OCI-LY3 (cell line): ENCODE data around the gene ISOC2.

Experiments used
- H2AFZ ChIP-seq: fragments of 200-600, 300-600 bp; shearing (Covaris generic); 2 replicates; pipeline ENCODE4 v1.6.0; 2014; ENCODE audit warnings: antibody characterized with exemption, low read depth, low read length
- H3K27ac ChIP-seq: fragments of 200-600, 300-600 bp; sonication (generic); 2 replicates; pipeline ENCODE4 v1.5.1; 2014; ENCODE audit warnings: mild to moderate bottlenecking, low read length, moderate library complexity, mixed read lengths
- H3K27me3 ChIP-seq: fragments of 200-600, 300-600 bp; sonication (generic); 2 replicates; pipeline ENCODE4 v1.6.1; 2014; ENCODE audit warnings: low read depth, low read length, mixed read lengths
- H3K36me3 ChIP-seq: fragments of 200-600, 300-600 bp; sonication (generic); replicated peaks from 2 replicates; pipeline ENCODE3; 2014; ENCODE audit warnings: low read depth, low read length, mixed read lengths
- H3K4me1 ChIP-seq: fragments of 300-600, 200-600 bp; sonication (generic); 2 replicates; pipeline ENCODE4 v1.6.1; 2014; ENCODE audit warnings: low read length, mixed read lengths
- H3K4me2 ChIP-seq: fragments of 200-600, 300-600 bp; sonication (generic); 2 replicates; pipeline ENCODE4 v1.6.1; 2014; ENCODE audit warnings: low read length, mixed read lengths
- H3K4me3 ChIP-seq: fragments of 300-600, 200-600 bp; sonication (generic); 2 replicates; pipeline ENCODE4 v1.5.1; 2014; ENCODE audit warnings: antibody characterized with exemption, mild to moderate bottlenecking, low read length, moderate library complexity
- H3K79me2 ChIP-seq: fragments of 300-600, 200-600 bp; shearing (Covaris generic); 2 replicates; pipeline ENCODE4 v1.6.1; 2014; ENCODE audit warnings: mild to moderate bottlenecking, low read length, mixed read lengths
- H3K9ac ChIP-seq: fragments of 300-600, 200-600 bp; shearing (Covaris generic); 2 replicates; pipeline ENCODE4 v1.6.0; 2014; ENCODE audit warnings: mild to moderate bottlenecking, low read length, moderate library complexity
- H3K9me3 ChIP-seq: fragments of 200-600, 300-600 bp; shearing (Covaris generic); 2 replicates; pipeline ENCODE4 v1.6.1; 2014; ENCODE audit warnings: low read length, mixed read lengths; ENCODE audit not compliant: insufficient read depth
- H4K20me1 ChIP-seq: fragments of 200-600, 300-600 bp; sonication (generic); 2 replicates; pipeline ENCODE4 v1.6.1; 2016; ENCODE audit warnings: low read length, mixed read lengths; ENCODE audit not compliant: insufficient read depth
- CTCF ChIP-seq: fragments of 200-600, 300-600 bp; sonication (generic); IDR thresholded peaks from 2 replicates; pipeline ENCODE4 v1.5.1; 2014; ENCODE audit warnings: antibody characterized with exemption, low read length, low read depth
- EZH2phosphoT487 ChIP-seq: fragments of 200-600 bp; shearing (Covaris generic); IDR thresholded peaks from 2 replicates; pipeline ENCODE4 v1.6.1; 2018; ENCODE audit warnings: antibody characterized with exemption, mixed run types, low read depth

ISOC2 gene

DNA sequence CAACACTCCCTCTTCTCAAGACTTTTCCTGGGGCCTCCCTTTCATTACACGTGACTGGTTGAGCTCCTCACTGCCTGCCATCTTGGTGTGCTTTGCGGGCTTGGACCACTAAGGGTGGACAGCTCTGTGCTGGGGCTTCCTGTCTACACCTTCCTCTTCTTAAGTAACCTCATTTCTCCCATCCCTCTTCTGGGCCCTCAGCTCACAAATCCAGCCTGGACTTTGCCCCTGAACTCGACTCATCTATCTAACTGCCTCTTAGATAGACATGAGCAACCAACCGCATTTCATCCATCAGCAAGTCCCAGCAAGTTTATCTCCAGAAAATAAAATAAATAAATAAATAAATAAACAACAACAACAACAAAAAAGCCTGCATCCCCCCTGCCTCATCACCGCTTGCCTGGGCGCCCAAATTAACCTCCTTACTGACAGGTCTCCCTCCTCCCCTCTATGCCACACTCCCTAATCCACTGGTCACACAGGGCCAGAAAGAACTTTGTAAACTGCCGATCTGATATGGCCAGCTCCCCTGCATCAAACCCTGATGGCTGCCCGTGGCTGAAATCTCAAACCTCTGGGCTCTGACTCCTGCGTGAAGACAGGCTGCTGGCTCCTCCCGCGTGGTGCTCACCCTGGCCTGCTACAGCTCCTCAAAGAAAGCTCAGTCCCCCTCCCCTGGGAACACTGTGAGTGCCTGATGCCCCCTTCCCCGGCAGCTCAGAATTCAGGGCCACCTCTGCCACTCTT is 7.8 kb downstream of the ISOC2 start:
- Histone ChIP-seq H3K27ac (no peak overlapping the region), H2AFZ (no peak overlapping the region), H4K20me1 (no peaks in the 10 kb centered on the region), H3K36me3 (peaks cover 3% of the 10 kb centered on the region), H3K4me3 (no peak overlapping the region), H3K27me3 (no peaks in the 10 kb centered on the region), H3K9ac (no peak overlapping the region), H3K4me1 (no peaks in the 10 kb centered on the region), H3K4me2 (no peak overlapping the region), H3K9me3 (no peaks in the 10 kb centered on the region), H3K79me2 (no peaks in the 10 kb centered on the region)
- no peak for TF ChIP-seq CTCF
- no peak for TF ChIP-seq EZH2phosphoT487

GRCh38 chr19:55452749-55453346 is 8.6 kb downstream of the ISOC2 start:
- H3K79me2 ChIP-seq, result no peaks in the 10 kb centered on the region
- H3K27ac ChIP-seq, result no peak overlapping the region
- no peaks in the 10 kb centered on the region for H3K9me3 ChIP-seq
- TF ChIP-seq CTCF (0 out of 2 replicates have a peak, but pooled peaks have one; percentile 6), EZH2phosphoT487 (no peak)
- H2AFZ ChIP-seq, result no peak overlapping the region
- H3K9ac ChIP-seq, result no peak overlapping the region
- no peaks in the 10 kb centered on the region for H3K27me3 ChIP-seq
- no peak overlapping the region for H3K4me2 ChIP-seq
- no peak overlapping the region for H3K4me3 ChIP-seq
- H3K36me3 ChIP-seq, result peaks cover 3% of the 10 kb centered on the region
- H3K4me1 ChIP-seq, result no peaks in the 10 kb centered on the region
- H4K20me1 ChIP-seq, result no peaks in the 10 kb centered on the region

DNA sequence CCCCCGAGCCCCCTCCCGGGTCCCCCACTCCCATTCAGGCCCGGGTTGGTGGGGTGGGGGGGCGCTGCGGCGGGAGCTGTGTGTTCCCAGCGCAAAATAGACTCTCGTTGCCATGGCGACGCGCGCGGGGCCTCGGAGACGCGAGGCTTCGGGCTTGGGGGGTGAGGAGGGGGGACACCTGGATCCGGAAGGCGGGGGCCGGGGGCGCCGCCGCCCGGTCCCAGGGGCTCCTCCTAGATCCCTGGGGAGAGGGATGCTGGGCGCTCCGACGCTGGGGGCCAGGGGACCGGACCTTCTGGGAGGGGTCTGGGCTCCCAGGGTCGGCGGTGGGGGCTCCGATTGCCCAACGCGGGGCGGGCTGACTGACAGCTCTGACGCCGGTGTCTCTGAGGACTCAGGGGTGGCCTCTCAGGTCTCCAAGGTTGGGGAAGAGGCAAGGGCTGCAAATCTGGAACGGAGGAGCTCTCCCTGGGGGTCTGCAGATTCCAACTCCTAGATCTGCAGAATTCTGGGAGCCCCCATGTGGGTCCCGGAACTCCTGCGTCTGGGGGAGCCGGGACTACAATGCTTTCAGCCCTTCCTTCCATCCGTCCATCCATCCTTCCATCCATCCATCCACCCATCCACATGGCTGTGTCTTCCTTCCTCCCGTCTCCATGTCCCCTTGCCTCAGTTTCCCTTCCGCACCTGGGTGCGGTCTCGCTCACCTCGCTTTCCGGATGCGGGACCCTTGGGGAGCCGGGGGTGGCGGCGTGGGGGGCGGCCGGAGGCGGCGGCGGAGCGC is 9.3 kb downstream of the ISOC2 start:
- Histone ChIP-seq H3K4me2 (no peak overlapping the region), H3K27me3 (no peaks in the 10 kb centered on the region), H3K4me1 (no peaks in the 10 kb centered on the region), H3K79me2 (no peaks in the 10 kb centered on the region), H3K4me3 (no peak overlapping the region), H3K9ac (no peak overlapping the region), H4K20me1 (no peaks in the 10 kb centered on the region), H2AFZ (no peak overlapping the region), H3K27ac (no peak overlapping the region), H3K9me3 (no peaks in the 10 kb centered on the region), H3K36me3 (peaks cover 3% of the 10 kb centered on the region)
- no peak for TF ChIP-seq EZH2phosphoT487
- TF ChIP-seq CTCF, result no peak
